ENCODE data around the gene ARL15. TPM values are rescaled to one million over a fixed set of nuclear protein-coding genes. Genes with fewer than 3 reads are reported as not detected.

ARL15 gene
- total and polyA plus RNA-seq, 8 donors: 20.2 to 27.7 (median 25.1) TPM

DNA sequence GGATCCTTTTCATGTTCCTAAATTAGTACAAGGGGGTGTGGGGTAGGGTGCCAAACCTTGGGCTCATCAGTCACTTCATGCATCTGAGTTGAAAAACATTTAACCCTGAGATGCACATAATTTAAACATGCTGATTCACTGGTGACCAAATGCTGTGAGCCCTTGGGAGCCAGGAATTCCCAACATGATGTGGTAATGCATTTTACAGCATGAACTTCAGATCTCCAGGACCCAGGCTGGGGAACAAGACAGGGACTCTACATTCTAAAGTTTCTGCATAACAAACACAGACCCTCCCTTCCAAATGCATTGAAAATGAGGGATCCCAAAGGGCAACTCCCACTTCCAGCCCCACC is 427.7 kb downstream of the ARL15 start:
- intact Hi-C loops (cut with DNase I): no loop called here
- no peak for DNase-seq
- no peak overlapping the region for H3K27ac ChIP-seq
- no peaks in the 10 kb centered on the region for H3K4me1 ChIP-seq
- H3K27me3 ChIP-seq: no peaks in the 10 kb centered on the region
- no peak overlapping the region for H3K4me3 ChIP-seq
- no peaks in the 10 kb centered on the region for H3K36me3 ChIP-seq
- H3K9me3 ChIP-seq: no peaks in the 10 kb centered on the region
- TF ChIP-seq, protein P1, sequence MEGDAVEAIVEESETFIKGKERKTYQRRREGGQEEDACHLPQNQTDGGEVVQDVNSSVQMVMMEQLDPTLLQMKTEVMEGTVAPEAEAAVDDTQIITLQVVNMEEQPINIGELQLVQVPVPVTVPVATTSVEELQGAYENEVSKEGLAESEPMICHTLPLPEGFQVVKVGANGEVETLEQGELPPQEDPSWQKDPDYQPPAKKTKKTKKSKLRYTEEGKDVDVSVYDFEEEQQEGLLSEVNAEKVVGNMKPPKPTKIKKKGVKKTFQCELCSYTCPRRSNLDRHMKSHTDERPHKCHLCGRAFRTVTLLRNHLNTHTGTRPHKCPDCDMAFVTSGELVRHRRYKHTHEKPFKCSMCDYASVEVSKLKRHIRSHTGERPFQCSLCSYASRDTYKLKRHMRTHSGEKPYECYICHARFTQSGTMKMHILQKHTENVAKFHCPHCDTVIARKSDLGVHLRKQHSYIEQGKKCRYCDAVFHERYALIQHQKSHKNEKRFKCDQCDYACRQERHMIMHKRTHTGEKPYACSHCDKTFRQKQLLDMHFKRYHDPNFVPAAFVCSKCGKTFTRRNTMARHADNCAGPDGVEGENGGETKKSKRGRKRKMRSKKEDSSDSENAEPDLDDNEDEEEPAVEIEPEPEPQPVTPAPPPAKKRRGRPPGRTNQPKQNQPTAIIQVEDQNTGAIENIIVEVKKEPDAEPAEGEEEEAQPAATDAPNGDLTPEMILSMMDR (IDR thresholded peaks at IDR 0.05): no peak
- ATAC-seq: no peak

DNA sequence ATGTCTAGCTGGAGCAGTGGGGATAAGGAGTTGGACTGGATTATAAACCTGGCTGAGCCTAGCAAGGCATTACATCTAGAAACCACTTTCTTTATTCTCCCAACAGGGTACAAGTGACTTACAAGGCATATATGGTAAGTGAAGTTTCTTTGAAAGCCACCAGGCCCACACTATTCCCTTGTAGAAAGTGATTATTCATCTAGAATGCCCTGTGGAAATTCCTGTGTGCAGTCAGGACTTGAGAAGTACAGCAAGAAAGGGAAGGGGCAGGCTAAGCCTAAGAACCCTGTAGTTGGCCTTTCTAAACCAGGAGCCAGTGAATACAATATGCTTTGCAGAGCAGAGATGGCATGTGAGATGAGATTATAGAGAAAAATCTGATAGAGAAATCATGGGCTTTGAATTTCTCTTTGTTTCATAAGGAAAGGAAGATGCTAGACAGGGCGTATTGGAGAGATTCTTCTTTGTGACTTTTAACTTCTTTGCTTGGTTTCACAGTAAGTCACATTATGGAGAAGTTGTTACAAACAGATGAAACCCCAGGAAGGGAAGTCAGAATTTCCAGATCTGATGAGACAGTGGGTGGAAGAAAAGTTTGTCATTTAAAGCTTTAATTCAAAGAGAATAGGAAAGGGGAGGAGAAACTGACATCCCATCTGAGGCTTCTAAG is 428.2 kb downstream of the ARL15 start:
- Histone ChIP-seq H3K36me3 (no peaks in the 10 kb centered on the region), H3K27me3 (no peaks in the 10 kb centered on the region), H3K27ac (no peak overlapping the region), H3K9me3 (no peaks in the 10 kb centered on the region), H3K4me1 (no peaks in the 10 kb centered on the region), H3K4me3 (no peak overlapping the region)
- no peak for ATAC-seq
- intact Hi-C loops (cut with DNase I): no loop called here
- no peak for DNase-seq
- TF ChIP-seq, protein P1 (IDR thresholded peaks at IDR 0.05): no peak

DNA sequence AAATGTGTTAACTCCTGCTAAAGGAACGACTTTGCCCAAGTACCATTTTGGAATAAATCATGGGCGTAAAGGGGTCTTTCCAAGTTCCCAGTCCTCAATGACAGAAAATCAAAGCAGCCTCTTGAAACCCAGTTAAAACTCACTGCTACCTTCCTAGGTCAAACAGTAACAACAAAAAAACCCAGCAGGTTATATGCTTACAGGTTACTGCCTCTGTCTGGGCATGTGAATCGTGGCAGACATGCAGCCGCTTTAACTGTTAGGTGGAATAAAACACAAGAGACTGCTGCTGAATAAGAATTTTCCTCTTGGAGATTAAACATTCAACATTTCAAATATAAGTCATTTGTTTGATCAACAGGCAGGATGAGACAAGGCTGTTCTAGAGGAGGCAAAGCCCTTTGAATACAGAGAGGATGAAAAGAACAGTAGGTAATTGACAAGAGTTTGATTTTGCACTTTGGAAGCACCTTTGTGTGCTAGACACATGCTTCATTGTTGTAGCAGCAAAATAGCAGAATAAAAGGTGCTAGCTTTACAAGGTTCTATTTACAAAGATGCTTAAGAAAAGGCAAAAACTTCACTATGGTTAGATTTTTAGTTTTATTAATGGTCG is 430.6 kb downstream of the ARL15 start:
- Histone ChIP-seq H3K4me1 (no peaks in the 10 kb centered on the region), H3K4me3 (no peak overlapping the region), H3K36me3 (no peaks in the 10 kb centered on the region), H3K9me3 (no peaks in the 10 kb centered on the region), H3K27me3 (no peaks in the 10 kb centered on the region), H3K27ac (no peak overlapping the region)
- TF ChIP-seq, protein P1 (IDR thresholded peaks at IDR 0.05): no peak
- DNase-seq (no peak), ATAC-seq (no peak)
- intact Hi-C loops (cut with DNase I): no loop called here

DNA sequence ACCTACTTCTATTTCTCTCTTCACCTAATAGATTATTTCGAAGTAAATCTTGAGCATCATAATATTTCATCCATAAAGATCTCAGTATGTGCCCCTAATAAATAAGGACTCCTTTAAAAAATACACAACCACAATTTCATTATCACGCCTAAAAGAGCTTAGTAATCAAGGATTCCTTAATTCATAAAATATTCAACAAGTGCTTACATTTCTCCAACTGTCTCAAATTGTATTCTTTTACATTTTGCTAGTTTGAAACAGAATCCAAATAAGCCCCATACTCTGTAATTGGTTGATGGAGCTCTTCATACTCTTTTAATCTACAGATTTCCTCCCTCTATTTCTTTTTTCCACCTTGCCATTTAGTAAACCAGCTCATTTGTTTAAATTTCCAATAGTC is 432.4 kb downstream of the ARL15 start:
- Histone ChIP-seq H3K27me3 (no peaks in the 10 kb centered on the region), H3K36me3 (no peaks in the 10 kb centered on the region), H3K4me1 (no peaks in the 10 kb centered on the region), H3K27ac (no peak overlapping the region), H3K9me3 (no peaks in the 10 kb centered on the region), H3K4me3 (no peak overlapping the region)
- ATAC-seq (no peak), DNase-seq (no peak)
- TF ChIP-seq, protein P1 (IDR thresholded peaks at IDR 0.05): no peak
- intact Hi-C loops (cut with DNase I): no loop called here

DNA sequence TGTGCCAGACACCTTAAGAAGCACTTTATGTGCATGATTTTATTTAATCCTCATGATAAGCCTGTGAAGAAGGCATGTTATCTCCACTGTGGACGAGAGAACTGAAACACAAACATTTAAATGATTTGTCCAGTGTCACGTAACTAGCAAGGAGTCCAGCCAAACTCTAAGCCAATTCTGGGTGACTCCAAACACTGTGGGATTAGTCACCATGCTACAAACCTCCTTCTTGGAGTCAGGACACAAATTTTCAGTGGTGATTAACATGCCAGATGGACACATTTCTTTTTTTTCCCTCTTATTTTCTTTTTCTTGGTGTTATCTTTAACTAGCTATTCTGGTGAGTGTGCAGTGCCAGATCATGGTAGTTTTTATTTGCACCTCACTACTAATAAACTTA is 433.1 kb downstream of the ARL15 start:
- no peak overlapping the region for H3K27ac ChIP-seq
- H3K9me3 ChIP-seq: no peaks in the 10 kb centered on the region
- TF ChIP-seq, protein P1 (IDR thresholded peaks at IDR 0.05): no peak
- ATAC-seq: no peak
- H3K4me3 ChIP-seq: no peak overlapping the region
- intact Hi-C loops (cut with DNase I): no loop called here
- H3K36me3 ChIP-seq: no peaks in the 10 kb centered on the region
- H3K4me1 ChIP-seq: no peaks in the 10 kb centered on the region
- DNase-seq: no peak
- no peaks in the 10 kb centered on the region for H3K27me3 ChIP-seq
